ENCODE measurements around the gene UNC79.

GRCh38 chr14:93645200-93645599 lies 214.5 kb downstream of the UNC79 start:
- TF ChIP-seq, protein P1, sequence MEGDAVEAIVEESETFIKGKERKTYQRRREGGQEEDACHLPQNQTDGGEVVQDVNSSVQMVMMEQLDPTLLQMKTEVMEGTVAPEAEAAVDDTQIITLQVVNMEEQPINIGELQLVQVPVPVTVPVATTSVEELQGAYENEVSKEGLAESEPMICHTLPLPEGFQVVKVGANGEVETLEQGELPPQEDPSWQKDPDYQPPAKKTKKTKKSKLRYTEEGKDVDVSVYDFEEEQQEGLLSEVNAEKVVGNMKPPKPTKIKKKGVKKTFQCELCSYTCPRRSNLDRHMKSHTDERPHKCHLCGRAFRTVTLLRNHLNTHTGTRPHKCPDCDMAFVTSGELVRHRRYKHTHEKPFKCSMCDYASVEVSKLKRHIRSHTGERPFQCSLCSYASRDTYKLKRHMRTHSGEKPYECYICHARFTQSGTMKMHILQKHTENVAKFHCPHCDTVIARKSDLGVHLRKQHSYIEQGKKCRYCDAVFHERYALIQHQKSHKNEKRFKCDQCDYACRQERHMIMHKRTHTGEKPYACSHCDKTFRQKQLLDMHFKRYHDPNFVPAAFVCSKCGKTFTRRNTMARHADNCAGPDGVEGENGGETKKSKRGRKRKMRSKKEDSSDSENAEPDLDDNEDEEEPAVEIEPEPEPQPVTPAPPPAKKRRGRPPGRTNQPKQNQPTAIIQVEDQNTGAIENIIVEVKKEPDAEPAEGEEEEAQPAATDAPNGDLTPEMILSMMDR (conservative IDR thresholded peaks at IDR 0.05): no peak
- no peak for TF ChIP-seq EZH2 (IDR thresholded peaks at IDR 0.05; ENCODE audit: low read depth)

Data from PC-9 (cell line).